ENCODE measurements around the gene PRRG4.
"Not testable (repeated sequence)": the region's sequence is repeated elsewhere in the genome, so short reads cannot be mapped to it uniquely, and the experiment has no call there.

PRRG4 gene

GRCh38 chr11:32829680-32830412, at the start of gene PRRG4:
Gene PRRG4 (plus strand): TSS chr11:32829927. CDS start chr11:32830530, 603 bp downstream.
- Histone ChIP-seq H3K4me1 (ENCODE audit: control insufficient read depth, insufficient read depth, low read length) (no peaks in the 10 kb centered on the region), H3K4me3 (ENCODE audit: low read length) (peak within 1 kb of the TSS; percentile 71), H3K9ac (ENCODE audit: low read length) (peak within 1 kb of the TSS; percentile 88), H3K36me3 (ENCODE audit: control insufficient read depth, insufficient read depth, low read length) (no peaks in the 10 kb centered on the region), H3K27me3 (ENCODE audit: control insufficient read depth, insufficient read depth, low read length) (no peaks in the 10 kb centered on the region), H3K9me3 (ENCODE audit: control insufficient read depth, low read length) (no peaks in the 10 kb centered on the region)

GRCh38 chr11:32780839-32781238, 48.9 kb upstream of the PRRG4 start:
- not testable (repeated sequence) for H3K4me1 ChIP-seq (ENCODE audit: control insufficient read depth, insufficient read depth, low read length); H3K9me3 ChIP-seq (ENCODE audit: control insufficient read depth, low read length); H3K27me3 ChIP-seq (ENCODE audit: control insufficient read depth, insufficient read depth, low read length)

GRCh38 chr11:32781721-32782120, 48.0 kb upstream of the PRRG4 start:
- no peak overlapping the region for H3K4me3 ChIP-seq (ENCODE audit: low read length)
- H3K9ac ChIP-seq (ENCODE audit: low read length): no peak overlapping the region
- H3K9me3 ChIP-seq (ENCODE audit: control insufficient read depth, low read length): no peaks in the 10 kb centered on the region
- H3K36me3 ChIP-seq (ENCODE audit: control insufficient read depth, insufficient read depth, low read length): no peaks in the 10 kb centered on the region
- H3K4me1 ChIP-seq (ENCODE audit: control insufficient read depth, insufficient read depth, low read length): no peaks in the 10 kb centered on the region
- no peaks in the 10 kb centered on the region for H3K27me3 ChIP-seq (ENCODE audit: control insufficient read depth, insufficient read depth, low read length)

More at GRCh38 chr11:32780839-32781238, 48.9 kb upstream of the PRRG4 start:
- not testable (repeated sequence) for H3K9ac ChIP-seq (ENCODE audit: low read length); H3K4me3 ChIP-seq (ENCODE audit: low read length); H3K36me3 ChIP-seq (ENCODE audit: control insufficient read depth, insufficient read depth, low read length)

- no peak overlapping the region for H3K9ac ChIP-seq (ENCODE audit: low read length)
- H3K27me3 ChIP-seq (ENCODE audit: control insufficient read depth, insufficient read depth, low read length): no peaks in the 10 kb centered on the region
- H3K36me3 ChIP-seq (ENCODE audit: control insufficient read depth, insufficient read depth, low read length): no peaks in the 10 kb centered on the region
- H3K9me3 ChIP-seq (ENCODE audit: control insufficient read depth, low read length): no peaks in the 10 kb centered on the region
- H3K4me1 ChIP-seq (ENCODE audit: control insufficient read depth, insufficient read depth, low read length): no peaks in the 10 kb centered on the region
- no peak overlapping the region for H3K4me3 ChIP-seq (ENCODE audit: low read length)
These were observed 44.5 kb upstream of the PRRG4 start for GRCh38 chr11:32785262-32785661.

GRCh38 chr11:32786811-32787210, 42.9 kb upstream of the PRRG4 start:
- Histone ChIP-seq H3K4me3 (ENCODE audit: low read length) (no peak overlapping the region), H3K27me3 (ENCODE audit: control insufficient read depth, insufficient read depth, low read length) (no peaks in the 10 kb centered on the region), H3K9me3 (ENCODE audit: control insufficient read depth, low read length) (no peaks in the 10 kb centered on the region), H3K9ac (ENCODE audit: low read length) (no peak overlapping the region), H3K36me3 (ENCODE audit: control insufficient read depth, insufficient read depth, low read length) (no peaks in the 10 kb centered on the region), H3K4me1 (ENCODE audit: control insufficient read depth, insufficient read depth, low read length) (no peaks in the 10 kb centered on the region)

- H3K4me1 ChIP-seq (ENCODE audit: control insufficient read depth, insufficient read depth, low read length): no peaks in the 10 kb centered on the region
- H3K27me3 ChIP-seq (ENCODE audit: control insufficient read depth, insufficient read depth, low read length): no peaks in the 10 kb centered on the region
- H3K9ac ChIP-seq (ENCODE audit: low read length): no peak overlapping the region
- no peak overlapping the region for H3K4me3 ChIP-seq (ENCODE audit: low read length)
- H3K36me3 ChIP-seq (ENCODE audit: control insufficient read depth, insufficient read depth, low read length): no peaks in the 10 kb centered on the region
- no peaks in the 10 kb centered on the region for H3K9me3 ChIP-seq (ENCODE audit: control insufficient read depth, low read length)
These were observed 38.8 kb upstream of the PRRG4 start for GRCh38 chr11:32790916-32791315.

GRCh38 chr11:32792111-32792947, 37.4 kb upstream of the PRRG4 start:
- H3K4me1 ChIP-seq (ENCODE audit: control insufficient read depth, insufficient read depth, low read length): no peaks in the 10 kb centered on the region
- H3K27me3 ChIP-seq (ENCODE audit: control insufficient read depth, insufficient read depth, low read length): no peaks in the 10 kb centered on the region
- H3K36me3 ChIP-seq (ENCODE audit: control insufficient read depth, insufficient read depth, low read length): no peaks in the 10 kb centered on the region
- no peak overlapping the region for H3K9ac ChIP-seq (ENCODE audit: low read length)
- H3K4me3 ChIP-seq (ENCODE audit: low read length): no peak overlapping the region
- no peaks in the 10 kb centered on the region for H3K9me3 ChIP-seq (ENCODE audit: control insufficient read depth, low read length)

GRCh38 chr11:32792948-32793475, 36.7 kb upstream of the PRRG4 start:
- H3K9me3 ChIP-seq (ENCODE audit: control insufficient read depth, low read length): no peaks in the 10 kb centered on the region
- no peaks in the 10 kb centered on the region for H3K36me3 ChIP-seq (ENCODE audit: control insufficient read depth, insufficient read depth, low read length)
- H3K9ac ChIP-seq (ENCODE audit: low read length): peak overlapping the region; percentile 39
- H3K27me3 ChIP-seq (ENCODE audit: control insufficient read depth, insufficient read depth, low read length): no peaks in the 10 kb centered on the region
- no peaks in the 10 kb centered on the region for H3K4me1 ChIP-seq (ENCODE audit: control insufficient read depth, insufficient read depth, low read length)
- no peak overlapping the region for H3K4me3 ChIP-seq (ENCODE audit: low read length)

GRCh38 chr11:32794439-32794838, 35.3 kb upstream of the PRRG4 start, which contains the start of gene CCDC73:
Gene CCDC73 (minus strand): TSS chr11:32794662. CDS start chr11:32760243, 34,419 bp downstream.
- H3K4me3 ChIP-seq (ENCODE audit: low read length): no peak within 1 kb of the TSS
- H3K27me3 ChIP-seq (ENCODE audit: control insufficient read depth, insufficient read depth, low read length): no peaks in the 10 kb centered on the region
- no peaks in the 10 kb centered on the region for H3K36me3 ChIP-seq (ENCODE audit: control insufficient read depth, insufficient read depth, low read length)
- no peaks in the 10 kb centered on the region for H3K9me3 ChIP-seq (ENCODE audit: control insufficient read depth, low read length)
- no peaks in the 10 kb centered on the region for H3K4me1 ChIP-seq (ENCODE audit: control insufficient read depth, insufficient read depth, low read length)
- no peak within 1 kb of the TSS for H3K9ac ChIP-seq (ENCODE audit: low read length)

GRCh38 chr11:32796425-32796824, 33.3 kb upstream of the PRRG4 start:
- H3K9me3 ChIP-seq (ENCODE audit: control insufficient read depth, low read length): no peaks in the 10 kb centered on the region
- H3K4me3 ChIP-seq (ENCODE audit: low read length): no peak overlapping the region
- H3K27me3 ChIP-seq (ENCODE audit: control insufficient read depth, insufficient read depth, low read length): no peaks in the 10 kb centered on the region
- no peak overlapping the region for H3K9ac ChIP-seq (ENCODE audit: low read length)
- no peaks in the 10 kb centered on the region for H3K36me3 ChIP-seq (ENCODE audit: control insufficient read depth, insufficient read depth, low read length)
- no peaks in the 10 kb centered on the region for H3K4me1 ChIP-seq (ENCODE audit: control insufficient read depth, insufficient read depth, low read length)

GRCh38 chr11:32809313-32809712, 20.4 kb upstream of the PRRG4 start:
- H3K9ac ChIP-seq (ENCODE audit: low read length): no peak overlapping the region
- H3K4me3 ChIP-seq (ENCODE audit: low read length): no peak overlapping the region
- no peaks in the 10 kb centered on the region for H3K27me3 ChIP-seq (ENCODE audit: control insufficient read depth, insufficient read depth, low read length)
- no peaks in the 10 kb centered on the region for H3K36me3 ChIP-seq (ENCODE audit: control insufficient read depth, insufficient read depth, low read length)
- H3K4me1 ChIP-seq (ENCODE audit: control insufficient read depth, insufficient read depth, low read length): no peaks in the 10 kb centered on the region
- no peaks in the 10 kb centered on the region for H3K9me3 ChIP-seq (ENCODE audit: control insufficient read depth, low read length)
